Measurements from ENCODE around the gene NOTCH4.

- TF ChIP-seq CTCF (IDR thresholded peaks at IDR 0.05) (no peak), POLR2A (IDR thresholded peaks at IDR 0.05) (no peak), POLR2AphosphoS5 (IDR thresholded peaks at IDR 0.05) (no peak), EP300 (IDR thresholded peaks at IDR 0.05; ENCODE audit: low read depth) (no peak)
Measured at GRCh38 chr6:32168807-32169591, 54.9 kb downstream of the NOTCH4 start.

Data from transverse colon (tissue), 4 donors.